HepG2 (cell line): ENCODE measurements around the gene TSPAN31. TPM values are rescaled to one million over a fixed set of nuclear protein-coding genes. Genes with fewer than 3 reads are reported as not detected.

ENCODE experiments used
- ATAC-seq: fragments of 200-7000 bp; cut with Tn5 transposase; 3 replicates; pipeline ENCODE4 v1.9.1; 2020; ENCODE audit warnings: mild to moderate bottlenecking, moderate library complexity
- BruUV-seq: library from RNA; stranded (reverse); fragments of 400-500 nt; replicated peaks from 2 replicates; lab custom pipeline; 2021; lab: Mats Ljungman, UMichigan
- CTCF ChIA-PET: fragments of 300-600 bp; formaldehyde crosslinking; extraction: SDS; loops from one replicate; lab custom pipeline; 2021; ENCODE audit warnings: low total read pairs, inconsistent platforms, low intra/inter-chr PET ratio; lab: Yijun Ruan, JAX
- POLR2A ChIA-PET: fragments of 350-600 bp; sonication (Branson Sonifier 250); formaldehyde crosslinking; loops from one replicate; lab custom pipeline; 2020; ENCODE audit warnings: antibody characterized with exemption, inconsistent platforms; lab: Yijun Ruan, JAX
- DNase-seq: peaks from one replicate; pipeline ENCODE4 v3.0.0-alpha.2; 2015; ENCODE audit warnings: low spot score
- FAIRE-seq: peaks from 3 replicates; lab custom pipeline; 2011; peaks lifted over from hg19 to GRCh38; lab: Jason Lieb, UNC
- H2AFZ ChIP-seq: one replicate; pipeline ENCODE4 v1.6.1; 2011; ENCODE audit warnings: low read length, inconsistent platforms
- H3K27ac ChIP-seq: fragments of 300-600 bp; 3 replicates; pipeline ENCODE4 v1.8.0; 2011; ENCODE audit warnings: mixed run types, mild to moderate bottlenecking, mixed read lengths, low read length, inconsistent platforms; ENCODE audit not compliant: insufficient read depth; ENCODE audit errors: extremely low read length
- H3K27me3 ChIP-seq, 2 experiments: fragments of 200-600 bp in 1 of 2; 2 replicates in 1 of 2; 3 replicates in 1 of 2; pipeline versions ENCODE4 v1.6.0 to v1.8.0; 2011; ENCODE audit warnings: low read length in 2 of 2, mild to moderate bottlenecking in 2 of 2, moderate library complexity in 2 of 2, inconsistent platforms in 1 of 2; ENCODE audit not compliant: insufficient read depth in 2 of 2, control insufficient read depth in 1 of 2
- H3K36me3 ChIP-seq, 2 experiments: fragments of 200-600 bp in 1 of 2; replicated peaks in 1 of 2; 2 replicates in 1 of 2; 3 replicates in 1 of 2; pipeline versions ENCODE4 v1.5.1 to v1.8.0; 2011; ENCODE audit warnings: low read length in 2 of 2, inconsistent platforms in 1 of 2; ENCODE audit not compliant: insufficient read depth in 2 of 2, control insufficient read depth in 1 of 2
- H3K4me1 ChIP-seq: 2 replicates; pipeline ENCODE4 v1.5.1; 2012; ENCODE audit warnings: low read length, inconsistent platforms; ENCODE audit not compliant: insufficient read depth
- H3K4me2 ChIP-seq: 2 replicates; pipeline ENCODE4 v1.6.0; 2011; ENCODE audit warnings: low read depth, low read length, inconsistent platforms
- H3K4me3 ChIP-seq, 3 experiments: fragments of 200-600 bp in 1 of 3; sonication (generic), shearing (Covaris generic) in 1 of 3; replicated peaks in 1 of 3; 2 replicates each; pipeline ENCODE4 v1.5.1; 2011 to 2016; ENCODE audit warnings: low read length in 3 of 3, inconsistent platforms in 2 of 3, low read depth in 2 of 3, mild to moderate bottlenecking in 2 of 3, control low read depth in 1 of 3, mixed read lengths in 1 of 3; ENCODE audit not compliant: insufficient read depth in 1 of 3
- H3K79me2 ChIP-seq: one replicate; pipeline ENCODE4 v1.6.1; 2011; ENCODE audit warnings: low read length, inconsistent platforms; ENCODE audit not compliant: insufficient read depth
- H3K9ac ChIP-seq: 2 replicates; pipeline ENCODE4 v1.6.0; 2011; ENCODE audit warnings: mild to moderate bottlenecking, low read depth, low read length, inconsistent platforms; ENCODE audit not compliant: insufficient read depth
- H3K9me3 ChIP-seq: 2 replicates; pipeline ENCODE4 v1.5.1; 2012; ENCODE audit warnings: mild to moderate bottlenecking, low read length
- H4K20me1 ChIP-seq: 2 replicates; pipeline ENCODE4 v1.6.0; 2011; ENCODE audit warnings: inconsistent platforms, mild to moderate bottlenecking, low read length, moderate library complexity; ENCODE audit not compliant: insufficient read depth
- DMAP1 ChIP-seq: IDR thresholded peaks from 2 replicates; pipeline ENCODE4 v1.6.1; 2016
- HDAC1 ChIP-seq: sonication (generic); formaldehyde crosslinking; IDR thresholded peaks from 2 replicates; pipeline ENCODE4 v1.5.1; 2020; ENCODE audit warnings: mild to moderate bottlenecking, missing genetic modification reagents
- KDM5A ChIP-seq: fragments of 200-600 bp; sonication (generic); IDR thresholded peaks from 2 replicates; pipeline ENCODE4 v1.7.0; 2018; ENCODE audit warnings: antibody characterized with exemption, mild to moderate bottlenecking, low read length, borderline replicate concordance
- MNT ChIP-seq: fragments of 450-650 bp; IDR thresholded peaks from 2 replicates; pipeline ENCODE4 v1.6.1; 2016
- NONO ChIP-seq, 2 experiments: fragments of 450-650 bp in 1 of 2; sonication (generic) in 1 of 2; formaldehyde crosslinking in 1 of 2; IDR thresholded peaks in 1 of 2; conservative IDR thresholded peaks in 1 of 2; 2 replicates each; pipeline versions ENCODE4 v1.6.1 to v1.8.0; 2017 to 2022; ENCODE audit warnings: mild to moderate bottlenecking in 1 of 2, missing genetic modification reagents in 1 of 2, moderate library complexity in 1 of 2
- RXRB ChIP-seq: IDR thresholded peaks from 2 replicates; pipeline ENCODE4 v1.6.1; 2016; ENCODE audit warnings: borderline replicate concordance, missing genetic modification reagents, missing compliant biosample characterization
- SKI ChIP-seq: fragments of 450-650 bp; IDR thresholded peaks from one replicate; pipeline ENCODE4 v1.6.1; 2018; ENCODE audit warnings: mild to moderate bottlenecking; ENCODE audit not compliant: partially characterized antibody
- ZBTB7B ChIP-seq: sonication (generic); formaldehyde crosslinking; IDR thresholded peaks from 2 replicates; pipeline ENCODE4 v1.4.0; 2020; ENCODE audit warnings: missing genetic modification reagents
- ZFP90 ChIP-seq: sonication (generic); formaldehyde crosslinking; IDR thresholded peaks from 2 replicates; pipeline ENCODE4 v1.8.0; 2022; ENCODE audit warnings: missing genetic modification reagents, mild to moderate bottlenecking, inconsistent platforms, borderline replicate concordance
- ZFX ChIP-seq: sonication (generic); formaldehyde crosslinking; IDR thresholded peaks from 2 replicates; pipeline ENCODE4 v1.4.0; 2020; ENCODE audit warnings: mild to moderate bottlenecking, low read depth, missing genetic modification reagents, moderate library complexity
- ZNF142 ChIP-seq: sonication (generic); formaldehyde crosslinking; IDR thresholded peaks from 2 replicates; pipeline ENCODE4 v1.4.0; 2020; ENCODE audit warnings: missing genetic modification reagents
- ZNF143 ChIP-seq: sonication (generic); formaldehyde crosslinking; IDR thresholded peaks from 2 replicates; pipeline ENCODE4 v1.4.0; 2020; ENCODE audit warnings: missing genetic modification reagents
- ZNF615 ChIP-seq: sonication (generic); formaldehyde crosslinking; IDR thresholded peaks from 2 replicates; pipeline ENCODE4 v1.5.0; 2020; ENCODE audit warnings: mild to moderate bottlenecking, missing genetic modification reagents, borderline replicate concordance
- ZNF678 ChIP-seq: sonication (generic); formaldehyde crosslinking; IDR thresholded peaks from 2 replicates; pipeline ENCODE4 v1.4.0; 2020; ENCODE audit warnings: mild to moderate bottlenecking, missing genetic modification reagents
- ZNF780A ChIP-seq: sonication (generic); formaldehyde crosslinking; IDR thresholded peaks from 2 replicates; pipeline ENCODE4 v1.8.0; 2022; ENCODE audit warnings: mild to moderate bottlenecking, missing genetic modification reagents, moderate library complexity
- ZNF850 ChIP-seq: sonication (generic); formaldehyde crosslinking; conservative IDR thresholded peaks from 2 replicates; pipeline ENCODE4 v1.9.0; 2021; ENCODE audit warnings: mild to moderate bottlenecking, missing genetic modification reagents
- WGBS: methylation state at CpG from one replicate; pipeline ENCODE4 v1.1.6; 2017; ENCODE audit warnings: low lambda C conversion rate; 5-methylcytosine and 5-hydroxymethylcytosine counted together
- in situ Hi-C: cut with HindIII; loops from 2 replicates; pipeline ENCODE4 v1.10.0; 2017; ENCODE audit warnings: low pct_unique_long_range_greater_than_20kb; ENCODE audit not compliant: extremely low pct_ligation_motif_present
- intact Hi-C: fragments of 100-400 bp; cut with micrococcal nuclease; formaldehyde crosslinking; loops from one replicate; pipeline ENCODE4 v1.10.0; 2022; ENCODE audit not compliant: unreplicated experiment
- polyA plus RNA-seq, 8 experiments: library from polyadenylated mRNA; depleted of rRNA in 3 of 8; stranded (reverse) in 7 of 8; unstranded in 1 of 8; fragments of >200 nt; fragmentation: Illumina TruSeq in 4 of 8; extraction: Trizol in 4 of 8; gene quantifications; 2 replicates each; pipeline versions ENCODE4 v1.2.1 to v1.2.3, GENCODE V29; 2011 to 2016; ENCODE audit warnings: low read depth in 4 of 8, missing spikeins in 1 of 8, mixed read lengths in 1 of 8; ENCODE audit not compliant: insufficient read depth in 1 of 8
- total RNA-seq, 5 experiments: library from RNA; depleted of rRNA; stranded (reverse); fragments of >200 nt; fragmentation: Illumina TruSeq; extraction: Trizol; gene quantifications; 2 replicates each; pipeline ENCODE4 v1.2.3, GENCODE V29; 2016; ENCODE audit warnings: low read depth in 1 of 5

The TSPAN31 gene
- total and polyA plus RNA-seq, 2 of the 13 experiments (the other 11 are each of a cell fraction or from before 2014, with no cell fraction given) = 10.4 to 24.6 TPM

DNA sequence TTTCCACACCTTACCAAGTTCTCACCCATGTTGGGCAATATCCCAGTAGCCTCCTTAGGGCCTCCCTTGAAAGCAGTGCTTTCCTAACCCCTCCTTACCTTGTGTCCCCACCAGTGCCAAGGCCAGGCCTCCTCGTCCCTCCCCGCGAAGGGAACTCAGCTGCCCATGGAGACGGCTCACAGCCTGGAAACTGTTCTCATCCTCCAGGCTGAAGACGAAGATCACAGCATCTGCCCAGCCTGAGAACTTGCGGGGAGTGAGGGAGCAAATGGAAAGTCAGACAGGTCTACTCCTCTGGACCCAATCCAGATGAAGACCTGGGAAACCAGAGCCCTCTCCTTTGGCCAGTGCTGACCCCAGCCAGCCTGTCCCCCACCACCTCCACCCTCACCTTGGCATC lies 10.9 kb upstream of the TSPAN31 start:
- Histone ChIP-seq H3K27ac (no peak overlapping the region), H4K20me1 (no peaks in the 10 kb centered on the region), H2AFZ (no peak overlapping the region), H3K79me2 (no peaks in the 10 kb centered on the region), H3K9ac (no peak overlapping the region), H3K27me3 (peaks cover 11 to 63% of the 10 kb centered on the region in 2 experiments), H3K4me3 (no peak overlapping the region), H3K4me1 (peaks cover 36% of the 10 kb centered on the region), H3K9me3 (no peaks in the 10 kb centered on the region), H3K4me2 (no peak overlapping the region), H3K36me3 (no peaks in the 10 kb centered on the region)
- FAIRE-seq (no peak), ATAC-seq (no peak), DNase-seq (no peak)
- in situ Hi-C loops = no loop called here
- POLR2A ChIA-PET = interaction anchor here (0.6 to 3.3 kb wide), 3 partner anchors 8 to 112 kb away, joined by 3 to 29 read pairs (median 10); partner anchors contain the start of gene TSPAN31
- TF ChIP-seq ZNF615 (CRISPR knock-in tag) (no peak), ZBTB7B (CRISPR knock-in tag) (no peak), RXRB (CRISPR knock-in tag) (no peak), DMAP1 (CRISPR knock-in tag) (no peak), ZFP90 (CRISPR knock-in tag) (no peak), ZNF678 (CRISPR knock-in tag) (no peak), HDAC1 (CRISPR knock-in tag) (no peak), MNT (no peak), NONO (IDR thresholded peaks at IDR 0.05) (no peak), NONO (CRISPR knock-in tag; conservative IDR thresholded peaks at IDR 0.05) (no peak), SKI (no peak), ZNF780A (CRISPR knock-in tag) (no peak), ZNF142 (no peak), ZNF850 (CRISPR knock-in tag) (no peak), ZFX (CRISPR knock-in tag) (no peak), KDM5A (no peak), ZNF143 (no peak)
- intact Hi-C loops = no loop called here
- CTCF ChIA-PET = no interaction called here
- 60% methylated on average over 4 of the region's 6 CpGs for WGBS
- BruUV-seq = no TSS peak
